GM18907 (cell line): ENCODE data around the gene STYXL1.

Experiments
- ATAC-seq: cut with Tn5 transposase; IDR thresholded peaks from one replicate; pipeline ENCODE4 v1.9.1; 2021; ENCODE audit warnings: mild to moderate bottlenecking, moderate library complexity; ENCODE audit not compliant: unreplicated experiment

Gene STYXL1

DNA sequence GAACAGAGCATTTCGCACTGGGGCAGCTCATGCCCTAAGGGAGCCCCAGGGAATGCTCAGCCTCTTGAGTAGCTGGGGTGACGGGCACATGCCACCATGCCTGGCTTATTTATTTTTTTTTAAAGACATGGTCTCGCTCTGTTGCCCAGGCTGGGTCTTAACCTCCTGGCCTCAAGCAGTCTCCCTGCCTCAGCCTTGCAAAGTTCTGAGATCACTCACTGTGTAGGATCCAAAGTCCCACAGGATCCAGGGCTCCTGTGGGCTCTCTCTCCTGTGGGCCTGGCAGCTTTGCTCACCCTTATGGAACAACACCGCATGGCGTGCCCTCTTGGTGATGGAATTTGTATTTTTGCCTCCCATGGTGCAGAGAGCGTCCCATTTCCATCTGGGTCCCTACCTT is 87.4 kb downstream of the STYXL1 start:
- no peak for ATAC-seq

DNA sequence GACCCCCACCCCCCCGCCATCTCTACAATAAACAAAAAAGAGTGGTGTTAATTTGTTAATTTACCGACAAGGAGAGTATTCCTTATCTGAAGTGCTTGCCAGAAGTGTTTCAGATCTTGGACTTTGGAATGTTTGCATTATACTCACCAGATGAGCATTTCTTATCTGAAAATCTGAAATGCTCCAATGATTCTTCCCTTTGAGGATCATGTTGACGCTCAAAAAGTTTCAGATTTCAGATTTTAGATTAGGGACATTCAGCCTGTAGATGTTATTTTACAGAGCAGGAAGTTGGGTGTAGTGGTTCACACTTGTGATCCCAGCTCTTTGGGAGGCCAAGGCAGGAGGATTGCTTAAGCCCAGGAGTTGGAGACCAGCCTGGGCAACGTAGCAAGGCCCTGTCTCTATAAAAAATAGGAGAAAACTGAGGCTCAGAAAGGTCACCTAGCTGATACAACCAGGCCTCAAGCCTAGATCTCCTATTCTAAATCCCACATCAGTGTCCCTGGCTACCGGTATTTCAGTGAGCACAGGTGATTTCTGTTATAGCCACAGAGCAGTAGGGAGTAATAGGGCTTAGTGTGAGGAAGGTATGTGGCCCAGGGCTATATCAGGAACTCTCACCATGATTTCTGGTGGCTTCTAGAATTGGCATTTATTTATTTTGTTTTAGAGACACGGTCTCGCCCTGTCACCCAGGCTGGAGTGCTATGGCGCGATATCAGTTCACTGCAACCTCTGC is 88.8 kb downstream of the STYXL1 start:
- no peak for ATAC-seq

DNA sequence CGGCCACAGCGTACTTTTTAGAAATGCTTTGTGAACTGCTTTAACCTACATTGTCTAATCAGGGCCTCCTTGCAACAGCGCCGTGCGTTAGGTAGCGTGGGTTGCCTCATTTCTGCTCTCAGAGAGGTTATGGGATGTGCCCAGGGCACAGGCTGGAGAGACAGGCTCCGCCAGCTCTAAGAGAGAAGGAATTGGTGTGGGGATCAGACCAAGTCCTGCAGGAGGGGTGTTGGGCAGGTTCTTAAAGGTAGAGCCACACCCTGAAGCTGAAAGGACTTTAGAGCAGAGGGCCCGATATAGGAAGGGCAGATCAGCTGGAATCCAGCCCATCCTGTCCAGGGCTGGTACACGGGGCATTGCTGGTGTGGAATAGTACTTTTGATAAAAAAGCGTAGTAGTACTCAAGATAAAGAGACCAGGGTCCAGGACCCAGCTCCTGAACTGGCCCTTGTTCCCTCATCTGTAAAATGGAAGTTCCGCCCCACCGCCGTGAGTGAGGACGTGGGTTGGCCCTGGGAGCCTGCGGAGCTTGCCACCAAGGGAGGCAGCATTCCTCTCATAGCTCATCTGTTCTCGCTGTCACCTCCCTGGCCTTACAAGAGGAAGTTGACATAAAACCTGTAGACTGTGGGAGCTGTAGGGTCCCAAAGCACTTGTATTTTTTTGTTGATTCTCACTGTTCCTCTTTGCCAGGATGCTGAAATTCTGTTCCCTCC is 90.6 kb downstream of the STYXL1 start:
- no peak for ATAC-seq

DNA sequence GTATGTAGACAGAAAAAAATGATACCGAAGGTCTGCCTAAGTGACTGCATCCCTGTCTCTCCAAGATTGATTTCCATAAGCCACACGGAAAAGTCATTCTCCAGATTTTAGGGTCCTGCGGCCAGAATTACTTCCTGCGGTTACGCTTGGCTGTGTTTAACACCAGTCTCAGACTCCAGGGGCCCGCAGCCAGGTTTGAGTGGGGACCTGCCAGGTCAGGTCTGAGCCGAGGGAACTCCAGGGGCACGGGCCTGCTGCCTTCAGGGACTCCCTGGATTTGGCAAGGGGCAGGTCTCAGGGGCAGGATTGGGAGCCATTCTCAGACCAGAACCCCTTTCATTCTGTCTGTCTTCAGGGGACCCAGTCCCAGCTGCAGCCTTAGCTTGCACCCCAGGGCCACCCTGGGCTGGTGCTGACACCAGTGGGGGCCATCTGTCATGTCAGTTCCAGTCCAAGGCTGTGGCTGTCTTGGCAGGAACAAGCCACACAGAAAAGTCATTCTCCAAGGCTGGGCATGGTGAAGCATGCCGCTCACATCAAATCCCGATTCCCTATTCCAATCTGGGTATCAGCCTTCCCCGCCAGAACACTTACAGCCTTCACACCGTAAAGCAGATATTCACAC is 92.4 kb downstream of the STYXL1 start:
- no peak for ATAC-seq

DNA sequence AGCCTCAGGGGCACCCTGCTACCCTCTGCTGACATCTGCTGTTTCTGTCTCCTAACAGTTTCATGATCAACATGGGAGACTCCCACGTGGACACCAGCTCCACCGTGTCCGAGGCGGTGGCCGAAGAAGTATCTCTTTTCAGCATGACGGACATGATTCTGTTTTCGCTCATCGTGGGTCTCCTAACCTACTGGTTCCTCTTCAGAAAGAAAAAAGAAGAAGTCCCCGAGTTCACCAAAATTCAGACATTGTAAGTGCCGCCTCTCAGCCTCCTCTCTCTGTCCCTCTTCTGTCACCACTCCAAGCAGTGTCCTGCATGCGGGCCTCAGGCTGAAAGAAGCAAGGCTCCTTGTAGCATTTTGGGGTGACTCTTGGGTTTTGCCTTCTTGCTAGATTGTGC is 93.9 kb downstream of the STYXL1 start:
- no peak for ATAC-seq

- ATAC-seq: no peak
These were observed 94.4 kb downstream of the STYXL1 start for GRCh38 chr7:75953431-75953830.

- no peak for ATAC-seq
These were observed 96.3 kb downstream of the STYXL1 start for GRCh38 chr7:75951506-75951905.

DNA sequence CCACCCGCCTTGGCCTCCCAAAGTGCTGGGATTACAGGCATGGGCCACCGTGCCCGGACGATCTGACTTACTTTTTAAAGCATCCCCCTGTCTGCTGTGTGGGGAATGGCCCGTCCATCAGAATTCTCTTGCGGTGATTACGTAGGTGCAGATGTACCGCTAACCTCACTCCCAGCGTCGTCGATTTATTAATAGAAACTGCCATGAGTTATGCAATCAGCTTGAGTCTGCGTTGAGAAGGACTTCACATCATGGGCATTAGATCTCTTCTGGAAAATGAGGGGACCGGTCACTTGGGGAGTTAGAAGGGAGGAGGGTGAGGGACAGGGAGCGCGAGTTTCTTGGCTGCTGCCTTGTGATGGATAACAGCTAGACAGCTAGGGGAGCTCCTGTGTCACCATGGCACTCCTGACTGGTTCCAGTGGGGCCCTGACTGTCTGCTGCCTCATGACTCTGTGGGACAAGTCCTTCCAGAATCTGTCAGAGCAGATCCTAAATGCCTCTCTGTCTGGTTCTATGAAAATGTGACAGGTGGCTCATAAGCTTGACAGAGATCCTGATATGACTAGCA is 97.6 kb downstream of the STYXL1 start:
- ATAC-seq: no peak

DNA sequence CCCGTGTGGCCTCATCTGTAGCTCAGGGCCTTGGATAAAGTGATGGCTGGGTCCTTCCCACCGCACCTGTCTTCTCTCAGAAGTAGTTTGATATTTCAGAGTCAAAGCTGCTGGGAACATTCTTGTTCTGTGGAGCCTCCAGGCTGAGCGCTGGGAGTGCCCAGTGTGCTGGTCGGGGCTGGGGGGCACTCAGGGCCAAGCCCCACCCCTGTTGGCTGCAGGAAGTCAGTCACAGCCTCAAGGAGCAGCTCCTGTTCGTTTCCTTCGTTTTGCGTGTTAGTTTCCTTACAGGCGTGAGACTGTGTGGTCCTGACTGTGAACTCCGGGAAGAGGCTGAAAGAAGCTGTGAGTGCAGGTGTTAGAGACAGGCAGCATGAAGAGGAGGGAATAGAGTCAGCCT is 99.6 kb downstream of the STYXL1 start:
- ATAC-seq: no peak
